ENCODE measurements around the gene KHNYN.
"Not testable (repeated sequence)": the region's sequence is repeated elsewhere in the genome, so short reads cannot be mapped to it uniquely, and the experiment has no call there.

Gene KHNYN

DNA sequence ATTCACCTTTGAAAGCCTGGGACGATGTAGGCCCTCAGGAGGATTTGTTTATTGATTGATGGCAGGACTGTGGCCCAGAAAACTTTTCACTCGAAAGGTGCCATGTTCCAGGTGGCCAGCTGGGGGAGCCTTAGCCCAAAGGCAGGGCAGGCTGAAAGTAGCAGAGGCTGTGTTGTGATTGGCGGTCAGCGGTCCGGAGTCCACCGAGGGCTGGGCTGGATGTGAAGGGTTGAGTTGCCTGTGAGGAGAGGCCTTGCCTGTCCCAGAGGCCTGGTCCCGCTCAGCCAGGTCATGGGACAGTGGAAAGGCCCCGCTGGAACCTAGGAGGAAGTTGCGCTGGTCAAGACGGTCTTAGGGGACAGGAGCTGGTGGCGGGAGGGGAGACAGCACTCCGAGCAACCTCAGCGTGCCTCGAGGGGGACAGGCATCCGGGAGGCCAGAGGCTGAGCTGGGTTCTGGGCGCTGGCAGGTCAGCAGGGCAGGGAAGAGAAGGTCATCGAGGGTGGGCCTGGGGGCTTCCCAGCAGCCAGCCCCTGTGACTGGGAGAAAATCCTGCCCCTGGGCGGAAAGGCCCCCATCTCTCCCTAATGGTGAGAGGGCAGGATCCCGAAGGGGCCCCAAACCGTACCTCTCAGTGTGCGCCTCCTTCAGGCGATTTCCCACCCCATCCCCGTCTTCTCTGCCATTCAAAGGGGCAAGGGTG is 52.0 kb downstream of the KHNYN start:
- DNase-seq: peak; percentile 57

DNA sequence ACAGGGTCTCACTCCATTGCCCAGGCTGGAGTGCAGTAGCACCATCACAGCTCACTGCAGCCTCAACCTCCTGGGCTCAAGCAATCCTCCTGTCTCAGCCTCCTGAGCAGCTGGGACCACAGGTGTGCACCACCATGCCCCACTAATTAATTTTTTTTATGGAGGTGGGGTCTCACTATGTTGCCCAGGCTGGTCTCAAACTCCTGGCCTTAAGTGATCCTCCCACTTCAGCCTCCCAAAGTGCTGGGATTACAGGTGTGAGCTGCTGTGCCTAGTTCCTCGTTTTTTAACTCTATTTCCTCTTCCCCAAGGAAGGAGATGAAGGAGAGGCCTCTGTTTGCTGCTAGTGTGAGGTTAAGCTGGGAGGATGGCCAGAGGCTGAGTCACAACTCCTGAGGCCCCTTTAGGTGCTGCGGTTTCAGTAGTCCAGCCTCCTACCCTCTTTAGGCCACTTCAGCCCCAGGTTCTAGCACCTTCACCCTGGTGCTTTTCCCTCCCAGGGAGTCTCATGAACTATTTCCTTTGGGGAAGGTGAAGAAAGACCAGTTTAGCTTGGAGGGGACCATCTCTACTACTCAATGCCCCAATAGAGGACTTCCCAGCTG is 53.0 kb downstream of the KHNYN start:
- DNase-seq: not testable (repeated sequence)

DNA sequence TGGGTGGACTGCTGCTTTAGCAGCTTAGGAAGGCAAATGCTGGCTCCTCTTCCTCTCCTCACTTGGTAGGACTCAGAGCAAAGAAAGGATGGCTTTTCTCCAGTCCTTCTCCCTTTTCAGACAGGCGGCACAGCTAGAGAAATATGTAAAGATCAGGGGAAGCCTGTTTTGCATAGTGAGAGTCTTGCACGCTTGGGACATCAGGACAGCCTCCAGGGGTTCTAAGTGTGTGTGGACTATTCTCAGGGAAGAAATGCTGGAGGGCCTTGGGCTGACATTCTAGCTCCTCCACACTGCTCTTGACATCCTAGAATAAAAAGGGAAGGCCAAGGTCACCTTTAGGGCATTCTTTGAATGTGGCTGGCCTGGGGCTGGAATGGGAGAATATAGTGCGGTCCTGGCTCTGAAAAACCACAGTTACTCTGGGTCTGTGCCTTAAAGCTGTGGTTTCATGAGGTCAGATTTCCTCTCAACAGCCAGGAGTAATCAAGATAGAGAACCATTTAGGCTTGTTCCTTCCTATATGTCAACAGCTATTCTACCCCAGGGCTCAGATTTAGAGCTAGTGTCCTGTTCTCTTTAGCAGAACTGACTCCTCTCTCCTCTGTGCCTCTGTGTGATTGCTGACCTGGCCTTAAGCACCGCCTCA is 54.0 kb downstream of the KHNYN start:
- DNase-seq: peak; percentile 18

Data from CD4-positive, alpha-beta T cell treated with Interleukin-6 for 4 hours (primary cell).